ENCODE measurements around the gene KHDC3L.

The KHDC3L gene

GRCh38 chr6:73349311-73349710 lies 13.1 kb upstream of the KHDC3L start:
- Histone ChIP-seq H3K9me3 (no peaks in the 10 kb centered on the region), H3K4me3 (ENCODE audit: low read depth, low read length) (no peak overlapping the region), H3K4me1 (no peaks in the 10 kb centered on the region), H3K36me3 (no peaks in the 10 kb centered on the region), H3K27me3 (no peaks in the 10 kb centered on the region)
- TF ChIP-seq CTCF (IDR thresholded peaks at IDR 0.05; ENCODE audit: low read depth, low read length), result no peak
- DNase-seq, result no peak

GRCh38 chr6:73353636-73354593 lies 8.5 kb upstream of the KHDC3L start, which contains the start of gene DPPA5:
TSS of gene DPPA5 (minus strand) at chr6:73354276. CDS start at chr6:73354225, 51 bp downstream.
- no peaks in the 10 kb centered on the region for H3K9me3 ChIP-seq
- no peak for DNase-seq
- H3K4me1 ChIP-seq, result no peaks in the 10 kb centered on the region
- no peak for TF ChIP-seq CTCF (IDR thresholded peaks at IDR 0.05; ENCODE audit: low read depth, low read length)
- no peaks in the 10 kb centered on the region for H3K27me3 ChIP-seq
- H3K4me3 ChIP-seq (ENCODE audit: low read depth, low read length), result no peak within 1 kb of the TSS
- H3K36me3 ChIP-seq, result no peaks in the 10 kb centered on the region

- no peak for DNase-seq
- H3K9me3 ChIP-seq, result no peaks in the 10 kb centered on the region
- no peaks in the 10 kb centered on the region for H3K36me3 ChIP-seq
- TF ChIP-seq CTCF (IDR thresholded peaks at IDR 0.05; ENCODE audit: low read depth, low read length), result no peak
- no peaks in the 10 kb centered on the region for H3K27me3 ChIP-seq
- H3K4me1 ChIP-seq, result no peaks in the 10 kb centered on the region
- H3K4me3 ChIP-seq (ENCODE audit: low read depth, low read length), result no peak overlapping the region
Observed at GRCh38 chr6:73362869-73363536, 545 bp downstream of the KHDC3L start.

GRCh38 chr6:73363537-73363875 lies 1.0 kb downstream of the KHDC3L start:
- TF ChIP-seq CTCF (IDR thresholded peaks at IDR 0.05; ENCODE audit: low read depth, low read length), result no peak
- no peaks in the 10 kb centered on the region for H3K36me3 ChIP-seq
- H3K9me3 ChIP-seq, result no peaks in the 10 kb centered on the region
- no peak overlapping the region for H3K4me3 ChIP-seq (ENCODE audit: low read depth, low read length)
- no peak for DNase-seq
- H3K27me3 ChIP-seq, result no peaks in the 10 kb centered on the region
- no peaks in the 10 kb centered on the region for H3K4me1 ChIP-seq

GRCh38 chr6:73364121-73364520 lies 1.7 kb downstream of the KHDC3L start:
- no peak for TF ChIP-seq CTCF (IDR thresholded peaks at IDR 0.05; ENCODE audit: low read depth, low read length)
- no peak for DNase-seq
- Histone ChIP-seq H3K27me3 (no peaks in the 10 kb centered on the region), H3K9me3 (no peaks in the 10 kb centered on the region), H3K4me1 (no peaks in the 10 kb centered on the region), H3K4me3 (ENCODE audit: low read depth, low read length) (no peak overlapping the region), H3K36me3 (no peaks in the 10 kb centered on the region)

- TF ChIP-seq CTCF (IDR thresholded peaks at IDR 0.05; ENCODE audit: low read depth, low read length), result no peak
- Histone ChIP-seq H3K4me1 (no peaks in the 10 kb centered on the region), H3K9me3 (no peaks in the 10 kb centered on the region), H3K4me3 (ENCODE audit: low read depth, low read length) (no peak overlapping the region), H3K27me3 (no peaks in the 10 kb centered on the region), H3K36me3 (no peaks in the 10 kb centered on the region)
- no peak for DNase-seq
Observed at GRCh38 chr6:73364549-73364948, 2.1 kb downstream of the KHDC3L start.
